GM18870 (cell line): ENCODE measurements around the gene SH3BGRL3.
"Not testable (repeated sequence)": the region's sequence is repeated elsewhere in the genome, so short reads cannot be mapped to it uniquely, and the experiment has no call there.

Source experiments
- ATAC-seq: cut with Tn5 transposase; IDR thresholded peaks from one replicate; pipeline ENCODE4 v1.9.1; 2021; ENCODE audit warnings: moderate library complexity; ENCODE audit not compliant: unreplicated experiment

SH3BGRL3 gene

DNA sequence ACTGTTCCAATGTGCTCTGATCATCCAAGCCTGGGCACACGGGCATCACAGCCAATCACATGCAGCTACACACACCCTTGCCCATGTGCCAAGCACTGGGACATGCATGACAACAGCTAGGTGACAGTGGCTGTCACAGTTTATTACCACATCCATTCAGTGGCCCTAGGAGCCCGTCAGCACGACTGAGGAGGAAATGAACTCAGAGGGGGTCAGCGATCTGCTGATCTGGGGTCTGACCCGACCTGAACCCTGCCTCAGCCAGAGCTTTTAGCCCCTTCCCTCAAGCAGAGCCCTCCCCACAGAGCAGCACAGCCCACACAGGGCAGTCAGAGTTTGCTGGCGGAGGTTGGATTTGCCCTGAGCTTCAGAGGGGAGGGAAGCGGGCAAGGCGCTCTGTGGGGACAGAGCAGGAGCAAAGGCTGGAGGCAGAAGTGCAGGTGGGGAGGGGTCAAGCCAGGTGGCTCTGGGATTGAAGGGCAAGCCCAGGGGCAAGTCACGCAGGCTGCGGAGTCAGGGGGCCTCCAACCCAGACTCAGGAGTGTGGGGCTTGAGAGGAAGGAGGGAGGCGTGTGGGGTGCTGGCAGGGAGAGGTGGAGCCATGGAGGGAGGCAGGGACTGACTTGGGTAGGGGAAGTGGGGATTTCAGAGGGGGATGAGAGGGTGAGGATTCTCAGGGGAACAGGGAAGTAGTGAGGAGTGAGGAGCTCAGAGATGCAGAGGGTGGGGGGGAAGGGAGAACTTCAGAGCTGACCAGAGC lies 10.4 kb downstream of the SH3BGRL3 start:
- ATAC-seq, result no peak

DNA sequence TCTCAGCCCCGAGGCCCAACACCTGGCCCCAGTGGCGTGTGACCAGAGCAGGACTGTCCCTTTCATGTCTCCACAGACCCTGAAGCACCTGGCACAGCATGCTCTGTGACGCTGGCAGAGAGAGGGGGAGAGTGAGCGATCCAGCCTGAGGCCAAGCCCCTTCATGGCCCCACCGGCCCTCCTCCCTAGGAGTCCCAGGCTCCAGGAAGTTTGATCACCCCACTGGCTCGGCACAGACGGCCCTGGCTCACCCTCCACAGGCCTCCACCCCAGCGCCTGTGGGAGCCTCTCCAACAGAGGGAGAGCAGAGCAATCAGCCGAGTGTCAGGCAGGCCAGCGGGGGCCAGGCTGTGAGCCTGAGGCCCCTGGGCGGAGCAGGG lies 11.0 kb downstream of the SH3BGRL3 start:
- ATAC-seq, result no peak

DNA sequence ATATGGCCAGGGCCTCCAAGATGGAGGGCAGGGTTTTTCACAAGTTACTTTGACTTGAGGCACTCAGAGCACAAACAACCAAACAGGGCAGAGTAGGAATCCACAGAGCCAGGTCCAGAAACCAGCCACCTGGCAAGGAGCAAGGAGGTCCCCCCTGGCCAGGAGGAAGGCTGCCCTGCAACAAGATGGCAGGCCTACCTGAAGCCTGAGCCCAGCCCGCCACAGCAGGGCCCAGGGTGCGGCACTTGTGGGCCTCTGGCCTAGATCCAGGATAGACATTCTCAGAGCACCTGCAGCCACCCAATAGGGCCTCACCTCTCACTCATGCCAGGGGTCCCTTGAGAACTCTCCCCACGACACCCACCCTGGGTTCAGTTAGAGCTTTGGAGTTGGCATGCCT lies 11.5 kb downstream of the SH3BGRL3 start:
- ATAC-seq, result no peak

DNA sequence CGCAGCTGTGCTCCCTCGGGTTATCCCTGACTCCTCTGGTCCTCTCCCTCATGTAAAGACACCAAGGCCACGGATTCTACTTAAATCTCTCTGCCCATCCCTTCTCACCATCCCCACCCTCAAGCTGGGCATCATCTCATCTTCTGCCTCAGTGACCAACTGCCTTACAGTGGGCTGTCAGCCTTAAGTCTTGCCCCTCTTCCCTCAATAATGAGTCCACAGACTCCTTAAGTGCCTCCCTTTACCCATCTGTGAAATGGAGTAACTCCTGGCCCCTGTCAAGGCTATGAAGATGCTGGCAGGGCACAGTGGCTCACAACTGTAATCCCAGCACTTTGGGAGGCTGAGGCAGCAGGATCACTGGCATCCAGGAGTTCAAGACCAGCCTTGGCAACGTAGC lies 12.1 kb downstream of the SH3BGRL3 start:
- ATAC-seq, result no peak

DNA sequence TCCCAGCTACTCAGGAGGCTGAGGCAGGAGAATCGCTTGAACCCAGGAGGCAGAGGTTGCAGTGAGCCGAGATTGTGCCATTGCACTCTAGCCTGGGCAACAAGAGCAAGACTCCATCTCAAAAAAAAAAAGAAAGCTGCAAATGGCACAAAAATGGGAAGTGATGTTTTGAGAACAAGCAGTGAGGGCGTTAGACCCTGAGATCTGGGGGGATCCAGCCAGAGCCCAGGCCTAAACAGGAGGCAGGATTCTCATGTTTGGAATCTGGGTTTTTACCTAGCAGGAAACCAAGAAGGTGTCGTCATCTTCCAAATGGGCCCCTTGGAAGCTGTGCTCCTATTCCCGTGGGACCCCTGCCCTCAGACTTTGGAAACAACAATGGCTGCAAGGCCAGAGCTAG lies 12.8 kb downstream of the SH3BGRL3 start:
- not testable (repeated sequence) for ATAC-seq

DNA sequence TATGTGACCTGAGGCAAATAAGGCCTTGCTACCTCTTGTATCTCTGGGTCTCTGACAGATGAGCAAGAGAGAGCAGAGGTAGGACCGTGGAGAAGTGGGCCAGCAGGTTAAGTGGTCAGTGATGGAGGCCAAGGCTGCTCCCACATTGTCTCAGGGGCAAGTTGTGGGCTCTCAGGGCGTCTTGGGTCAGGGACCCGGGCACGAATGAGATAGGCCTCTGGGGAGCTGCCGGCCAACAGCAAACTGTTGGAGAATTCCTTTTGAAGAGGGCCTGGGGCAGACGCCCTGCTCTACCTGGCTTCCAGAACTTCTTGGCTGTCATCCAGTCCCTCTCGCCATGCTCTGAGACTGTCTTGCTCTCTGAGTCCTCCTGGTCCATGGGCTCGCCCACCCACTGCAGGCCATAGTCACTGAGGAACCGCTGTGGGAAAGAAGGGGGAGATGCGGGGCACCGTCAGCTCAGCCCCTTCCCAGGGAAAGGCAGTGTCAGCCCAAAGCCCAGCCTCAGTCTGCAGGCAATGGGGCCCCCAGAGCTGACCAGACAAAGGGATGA lies 14.1 kb downstream of the SH3BGRL3 start:
- ATAC-seq, result no peak

DNA sequence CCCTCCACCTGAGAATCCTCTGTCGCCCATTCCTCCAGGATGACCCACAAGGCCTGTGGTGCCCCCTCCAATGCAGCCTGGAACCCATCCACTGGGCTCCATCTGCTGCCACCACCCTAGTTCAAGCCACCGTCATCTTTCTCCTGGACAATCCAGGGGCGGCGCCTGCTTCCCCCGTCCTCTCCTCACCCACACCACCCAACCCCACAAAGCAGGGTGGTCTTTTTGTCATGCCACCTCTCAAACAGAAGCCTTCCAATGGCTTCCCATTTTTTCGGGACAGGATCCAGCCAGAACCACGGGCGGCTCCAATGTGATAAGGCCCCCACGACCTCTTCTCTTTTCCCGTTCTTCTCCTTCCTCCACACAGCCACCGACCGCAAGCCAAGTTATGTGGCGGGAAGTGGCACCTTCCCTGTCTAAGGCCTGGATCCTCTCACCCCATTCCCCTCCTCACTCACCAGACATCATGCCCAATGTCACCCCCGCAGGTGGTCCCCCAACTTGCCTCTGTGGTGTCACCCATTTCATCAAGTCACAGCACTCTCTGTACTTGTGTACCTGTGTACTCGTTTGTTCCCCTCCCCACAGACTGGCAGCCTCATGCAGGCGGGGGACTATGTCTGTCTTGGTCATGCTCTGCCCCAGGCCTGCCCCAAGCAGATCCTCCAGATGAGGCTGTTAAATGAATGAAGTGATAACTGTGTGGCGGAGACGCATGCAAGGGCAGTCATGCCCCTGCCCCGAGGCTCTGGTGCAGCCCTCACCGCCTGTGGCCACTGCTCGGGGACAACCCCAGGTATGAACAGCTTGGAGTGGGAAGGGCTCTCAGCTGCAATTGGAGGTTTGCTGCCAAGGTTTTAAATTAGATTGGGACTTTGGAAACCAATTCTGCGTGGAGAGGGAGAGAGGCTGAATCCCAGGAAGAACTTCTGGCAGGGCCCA lies 15.6 kb downstream of the SH3BGRL3 start:
- no peak for ATAC-seq

DNA sequence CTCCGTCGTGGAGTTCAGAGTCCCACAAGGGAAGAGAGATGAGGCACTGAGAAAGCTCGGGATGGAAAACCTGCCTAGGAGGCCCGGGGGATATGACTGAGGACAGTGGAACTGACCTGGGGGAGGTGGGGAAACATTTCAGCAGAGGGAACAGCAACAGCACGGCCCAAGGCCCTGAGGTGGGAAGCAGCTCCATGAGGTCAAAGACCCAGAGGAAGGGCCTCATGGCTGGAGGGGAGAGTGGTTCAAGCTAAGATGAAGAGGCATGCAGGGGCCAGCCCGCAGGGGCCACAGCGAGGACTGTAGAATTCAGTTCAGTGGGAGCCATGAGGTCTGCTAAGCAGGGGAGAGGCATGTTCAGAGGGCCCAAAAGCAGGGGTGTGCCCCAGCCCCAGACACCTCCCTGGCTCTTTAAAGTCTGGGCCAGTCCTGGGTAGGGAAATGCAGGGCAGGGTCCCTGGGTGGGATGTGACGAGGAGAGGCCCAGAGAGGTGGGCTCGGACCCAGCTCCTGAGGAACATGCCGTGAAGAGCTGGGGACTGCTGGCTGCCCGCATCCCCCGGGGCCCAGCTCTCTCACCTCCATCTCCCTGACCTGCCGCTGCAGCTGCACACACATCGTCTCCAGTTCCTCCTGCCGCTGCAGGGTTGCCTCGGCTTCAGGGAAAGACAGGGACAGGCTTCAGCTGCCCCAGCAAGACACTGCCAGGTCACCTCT lies 16.6 kb downstream of the SH3BGRL3 start:
- no peak for ATAC-seq

DNA sequence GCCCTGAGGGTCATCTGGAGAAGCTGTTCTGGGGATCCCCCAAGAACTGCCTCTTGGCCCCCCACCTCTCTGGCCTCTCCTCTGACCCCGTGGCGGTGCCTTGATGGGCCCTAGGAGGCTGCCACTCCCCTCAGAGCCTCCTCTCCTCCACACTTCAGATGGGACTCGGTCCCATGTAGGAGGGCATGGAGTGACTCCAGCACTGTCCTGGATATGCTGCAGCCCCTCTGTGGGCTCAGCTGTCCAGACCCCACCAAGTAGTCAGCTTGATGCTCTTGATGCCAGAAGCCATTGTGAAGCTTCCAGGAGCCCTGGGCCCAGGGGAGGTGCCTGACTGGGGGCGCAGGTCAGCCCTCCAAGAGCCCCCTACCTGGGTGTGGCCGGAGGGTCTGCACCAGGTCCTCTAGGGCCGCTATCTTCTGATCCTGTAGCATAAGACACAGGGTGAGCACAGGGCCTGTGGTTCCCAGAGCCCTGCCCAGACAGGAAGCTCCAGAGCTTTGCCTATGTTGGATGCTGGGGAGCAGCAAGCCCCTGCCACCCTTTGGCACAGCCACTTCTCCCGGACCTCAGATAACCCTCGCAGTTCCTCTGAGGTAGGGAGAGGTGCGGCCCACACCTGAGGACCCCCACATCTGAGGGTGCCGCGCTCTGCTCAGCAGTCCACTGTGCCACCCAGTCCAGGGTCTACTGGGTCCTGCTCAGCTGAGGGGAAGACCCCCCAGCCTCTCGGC lies 17.3 kb downstream of the SH3BGRL3 start:
- ATAC-seq, result no peak

DNA sequence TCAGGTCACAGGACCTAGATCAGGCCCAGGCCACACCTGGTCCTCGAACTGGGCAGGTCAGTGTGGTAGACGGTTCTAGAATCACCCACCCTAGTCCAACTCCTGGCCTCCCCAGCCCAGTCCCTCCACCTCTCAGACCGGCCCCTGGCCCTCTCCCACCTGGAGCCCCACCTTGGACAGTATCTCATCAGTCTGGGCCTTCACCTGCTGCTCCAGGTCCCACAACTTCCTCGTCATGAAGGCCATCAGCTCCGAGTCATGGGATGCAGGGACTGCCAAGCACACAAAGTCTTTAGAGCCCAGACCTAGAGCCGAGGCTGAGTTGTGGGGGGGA lies 17.9 kb downstream of the SH3BGRL3 start:
- no peak for ATAC-seq

DNA sequence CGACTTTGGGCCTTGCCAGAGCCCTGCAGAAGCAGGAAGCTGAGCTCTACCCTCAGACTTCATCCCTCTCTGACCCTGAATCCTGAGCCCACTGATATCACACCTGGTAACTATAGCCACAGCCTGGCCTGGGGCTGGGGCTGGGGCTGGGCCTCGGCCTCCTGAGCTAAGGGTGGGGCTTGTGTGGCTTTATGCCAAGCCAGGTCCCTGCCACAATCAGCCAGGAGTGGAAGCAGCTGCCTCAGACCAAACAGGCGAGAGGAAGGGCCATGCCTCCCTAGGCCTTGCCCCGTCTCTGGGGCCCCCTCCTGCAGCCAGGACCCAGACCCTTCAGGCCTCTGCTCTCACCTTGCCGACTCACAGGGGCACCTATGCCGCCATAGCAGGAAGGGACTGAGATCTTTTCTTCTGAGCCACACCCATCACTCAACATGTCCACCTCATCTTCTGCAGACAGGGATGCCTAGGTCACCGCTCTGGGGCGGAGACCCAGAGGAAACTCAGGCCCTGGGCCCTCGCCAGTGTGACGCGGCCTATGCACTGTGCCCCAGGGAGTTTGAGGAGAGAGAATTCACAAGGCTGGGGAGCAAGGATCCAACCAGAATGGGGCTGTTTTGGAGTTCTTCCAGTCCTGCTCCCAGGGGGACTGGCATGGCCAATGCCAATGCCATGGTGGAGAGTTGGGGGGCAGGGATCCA lies 20.8 kb downstream of the SH3BGRL3 start:
- ATAC-seq, result no peak

DNA sequence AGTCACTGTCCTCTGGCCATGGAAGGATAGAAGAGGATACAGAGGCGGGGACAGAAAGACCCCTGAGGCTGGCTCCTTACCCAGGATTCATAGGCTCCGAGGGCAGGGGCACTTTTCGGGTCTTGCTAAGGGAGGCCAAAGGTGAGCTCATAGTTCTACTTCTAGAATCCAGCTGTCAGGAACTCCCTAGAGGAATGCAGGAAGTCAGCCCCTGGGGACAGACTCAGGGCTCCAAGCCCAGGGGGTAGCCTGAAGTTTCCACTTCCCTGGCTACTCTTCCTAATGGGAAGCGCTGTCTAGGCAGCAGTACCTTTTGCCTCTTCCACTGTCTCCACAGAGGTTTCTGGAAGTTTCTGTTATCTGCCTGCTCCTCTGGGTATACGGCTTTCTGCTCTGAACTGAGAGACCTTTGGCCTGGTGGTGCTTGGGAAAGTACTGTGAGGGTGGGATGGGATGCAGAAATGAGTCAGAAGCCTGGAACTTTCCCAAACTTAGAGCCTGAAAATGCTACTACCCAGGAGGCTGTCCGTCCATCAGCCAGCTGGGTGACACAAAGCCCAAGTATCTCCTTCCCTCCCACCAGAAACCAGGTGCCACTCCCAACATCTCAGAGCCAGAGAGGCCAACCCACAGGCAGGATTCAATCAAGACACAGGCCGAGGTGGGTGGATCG lies 23.0 kb downstream of the SH3BGRL3 start:
- ATAC-seq, result no peak

DNA sequence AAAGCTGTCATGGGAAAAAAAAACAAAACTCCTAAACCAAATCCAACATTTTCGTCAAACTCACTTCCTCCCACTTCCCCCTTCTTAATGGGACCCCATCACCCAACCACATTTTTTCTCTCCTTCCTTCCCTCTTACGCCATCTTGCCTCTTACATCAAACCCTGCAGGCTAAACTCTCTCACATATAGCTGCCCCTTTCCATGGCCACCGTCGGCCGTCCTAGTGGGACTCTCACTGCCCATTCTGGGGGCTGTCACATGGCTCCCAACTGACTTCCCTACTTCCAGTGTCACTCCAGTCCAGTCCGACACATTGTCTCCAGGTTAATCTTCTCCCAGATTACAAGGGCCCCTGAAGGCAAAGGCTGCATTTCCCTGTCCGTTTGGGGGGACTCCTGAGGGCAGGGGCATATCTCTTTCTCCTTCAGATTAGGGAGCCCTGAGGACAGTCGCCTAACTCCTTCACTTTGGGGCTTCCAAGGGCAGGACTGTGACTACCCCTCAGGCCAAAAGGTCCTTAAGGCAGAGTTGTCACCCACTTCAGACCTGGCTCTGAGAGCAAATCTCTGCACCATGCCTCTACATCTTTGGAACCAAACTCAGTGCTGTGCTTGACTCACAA lies 25.9 kb downstream of the SH3BGRL3 start:
- no peak for ATAC-seq

DNA sequence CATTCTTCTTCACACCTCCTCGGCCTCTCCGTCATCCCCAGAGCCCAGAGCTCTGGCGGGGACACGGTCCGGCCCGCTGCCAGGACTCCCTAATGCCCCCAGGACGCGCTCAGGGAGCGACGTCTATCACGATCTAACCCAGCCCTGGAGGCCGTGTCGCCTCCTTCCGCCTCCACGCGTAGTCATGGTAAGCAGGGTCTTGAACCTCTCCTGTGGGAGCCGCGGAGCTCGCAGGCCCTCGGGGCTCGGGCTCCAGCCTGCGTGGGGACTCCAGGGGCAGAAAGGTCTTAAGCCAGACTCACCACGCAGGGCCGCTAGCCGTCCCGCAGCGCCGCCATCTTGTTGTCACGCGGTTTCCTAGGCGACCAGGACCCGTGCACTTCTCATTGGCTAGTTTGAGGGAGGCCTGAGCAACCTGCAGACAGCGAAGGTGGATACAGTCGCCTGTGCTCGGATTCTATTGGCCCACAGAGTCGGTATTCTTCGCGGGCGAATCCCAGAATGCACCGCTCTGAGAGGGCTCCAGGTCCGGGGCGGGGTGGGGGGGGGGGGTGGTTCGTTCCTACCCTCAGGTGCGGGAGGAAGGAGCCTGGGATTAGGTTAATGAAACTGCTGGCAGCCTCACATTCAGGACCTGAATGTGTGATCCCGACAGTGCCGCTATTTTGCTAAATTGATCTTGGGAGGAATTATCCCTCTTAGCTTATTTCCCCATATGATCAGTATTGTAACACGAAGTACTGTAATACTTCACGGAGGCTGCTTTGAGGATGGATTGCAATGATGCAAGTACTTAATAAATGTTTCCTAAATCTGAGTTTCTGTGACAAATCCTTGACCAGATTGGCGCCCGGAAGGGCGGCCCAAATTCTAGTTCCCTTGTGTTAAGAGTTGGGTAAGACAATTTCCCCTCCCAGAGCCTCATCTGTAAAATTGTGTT lies 26.7 kb downstream of the SH3BGRL3 start, which contains the start of gene UBXN11:
Gene UBXN11 (minus strand): TSS at position 347 of the 940 bp plus-strand sequence. CDS start 3,753 bp downstream, outside the sequence.
- ATAC-seq, result peak; percentile 93

DNA sequence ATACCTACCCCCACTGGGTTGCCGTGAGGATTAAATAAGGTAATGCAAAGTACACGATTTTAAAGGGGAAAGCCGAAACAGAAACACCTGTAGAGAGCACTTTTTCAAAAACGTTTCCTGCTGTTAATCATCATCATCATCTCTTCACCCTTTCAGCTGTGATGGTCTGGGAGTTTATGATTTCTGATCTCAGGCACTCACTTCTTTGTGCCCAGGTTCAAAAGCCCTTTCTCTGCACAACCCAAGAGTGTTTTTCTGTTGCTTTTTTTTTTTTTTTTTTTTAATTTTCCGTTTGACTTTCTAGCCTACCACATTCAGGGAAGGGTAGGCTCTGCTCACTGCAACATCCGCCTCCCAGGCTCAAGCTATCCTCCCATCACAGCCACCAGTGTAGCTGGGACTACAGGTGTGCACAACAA lies 27.5 kb downstream of the SH3BGRL3 start:
- ATAC-seq, result no peak

DNA sequence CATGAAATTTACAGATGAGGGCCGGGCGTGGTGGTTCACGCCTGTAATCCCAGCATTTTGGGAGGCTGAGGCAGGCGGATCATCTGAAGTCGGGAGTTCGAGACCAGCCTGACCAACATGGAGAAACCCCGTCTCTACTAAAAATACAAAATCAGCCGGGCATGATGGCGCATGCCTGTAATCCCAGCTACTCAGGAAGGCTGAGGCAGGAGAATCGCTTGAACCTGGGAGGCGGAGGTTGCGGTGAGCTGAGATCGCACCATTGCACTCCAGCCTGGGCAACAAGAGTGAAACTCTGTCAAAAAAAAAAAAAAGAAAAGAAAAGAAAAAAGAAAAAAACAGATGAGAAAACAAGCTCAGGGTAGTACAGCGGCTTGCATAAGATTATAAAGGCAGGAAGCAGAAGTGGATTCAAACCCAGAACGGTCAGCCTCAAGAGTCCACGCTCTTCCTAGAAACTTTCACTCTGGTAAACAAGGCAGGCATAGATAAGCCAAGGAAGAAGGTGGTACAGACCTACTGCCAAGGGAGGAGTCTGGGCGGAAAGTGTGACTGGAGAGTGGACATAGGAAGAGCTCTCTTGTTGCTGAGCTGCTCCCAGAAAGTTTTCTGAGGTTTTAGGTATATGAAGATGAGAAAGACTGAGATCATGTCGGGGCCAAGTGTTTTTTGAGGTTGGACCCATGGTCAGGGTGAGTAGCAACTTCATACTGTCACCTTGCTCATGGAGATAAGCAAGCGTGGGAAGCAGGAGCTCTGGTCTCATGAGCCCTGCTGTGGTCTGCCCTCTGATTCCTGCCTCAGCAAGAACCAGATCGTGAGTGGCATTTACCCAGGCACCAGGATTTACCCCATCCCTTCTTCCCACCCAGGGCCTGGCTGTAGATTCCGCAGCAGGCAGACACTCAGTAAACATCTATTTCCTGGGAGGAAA lies 28.3 kb downstream of the SH3BGRL3 start:
- ATAC-seq, result not testable (repeated sequence)

DNA sequence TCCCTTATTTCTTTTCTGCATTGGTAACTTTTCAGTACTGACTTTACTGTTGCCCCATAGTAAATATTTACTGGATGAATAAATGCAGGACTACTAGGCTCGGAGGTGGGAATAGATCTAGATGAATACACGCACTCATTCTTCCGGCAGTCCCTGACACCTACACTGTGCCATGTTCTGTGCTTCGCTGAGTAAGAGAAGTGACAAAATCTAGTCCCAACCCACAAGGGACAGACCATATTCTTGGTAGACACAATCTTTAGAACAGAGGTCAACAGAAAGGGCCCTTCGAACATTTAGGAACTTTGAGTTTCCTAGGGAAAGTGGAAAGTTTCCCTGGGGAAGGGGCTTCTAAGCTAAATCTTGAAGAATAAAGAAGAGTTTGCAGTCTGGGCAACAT lies 34.6 kb downstream of the SH3BGRL3 start:
- no peak for ATAC-seq
